Stimulated activated CD4-positive, alpha-beta T cell treated with anti-CD3 and anti-CD28 coated beads, TNF-alpha, amount 100 ng/mL, for 4 hours (primary cell): ENCODE results near the gene GPR176.

ENCODE experiments used
- DNase-seq, 3 experiments: peaks; one replicate each; pipeline ENCODE4 v3.0.0-alpha.2; 2020; ENCODE audit warnings: low read depth in 3 of 3

GPR176 gene

DNA sequence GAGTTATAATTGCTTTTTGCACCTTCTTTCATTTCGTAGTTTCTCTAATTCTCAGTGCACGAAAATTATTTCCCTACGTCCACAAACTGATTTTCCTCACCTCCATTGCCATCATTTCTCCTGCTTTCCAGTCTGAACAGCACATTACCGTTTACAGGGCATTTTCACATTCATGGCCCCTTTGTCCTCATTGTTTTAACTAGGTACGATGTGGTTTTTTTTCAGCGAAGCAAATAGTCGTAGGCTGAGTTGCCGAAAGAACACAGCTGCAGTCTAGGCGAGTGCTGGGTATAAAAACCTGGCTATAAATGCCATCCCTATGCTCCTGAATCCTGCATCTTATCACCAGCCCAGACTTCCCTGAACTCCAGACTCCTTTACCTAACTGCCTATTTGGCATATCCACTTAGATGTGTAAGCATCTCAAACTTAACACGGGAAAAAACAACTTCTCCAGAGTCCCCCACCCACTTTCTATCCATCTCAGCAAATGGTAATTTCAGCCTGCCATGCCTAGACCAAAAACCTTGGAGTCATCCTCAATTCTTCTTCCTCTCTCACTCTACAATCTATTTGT lies 136.7 kb downstream of the GPR176 start:
- DNase-seq: no peak

- DNase-seq: peak; percentile 89 to 93 (median 92)
Observed at GRCh38 chr15:39782441-39783138, 137.5 kb downstream of the GPR176 start, which contains the start of gene FSIP1. Gene FSIP1 (minus strand): TSS chr15:39782841. CDS start chr15:39776524, 6,317 bp downstream.

- DNase-seq: no peak
Observed at GRCh38 chr15:39781967-39782302, 138.1 kb downstream of the GPR176 start.

DNA sequence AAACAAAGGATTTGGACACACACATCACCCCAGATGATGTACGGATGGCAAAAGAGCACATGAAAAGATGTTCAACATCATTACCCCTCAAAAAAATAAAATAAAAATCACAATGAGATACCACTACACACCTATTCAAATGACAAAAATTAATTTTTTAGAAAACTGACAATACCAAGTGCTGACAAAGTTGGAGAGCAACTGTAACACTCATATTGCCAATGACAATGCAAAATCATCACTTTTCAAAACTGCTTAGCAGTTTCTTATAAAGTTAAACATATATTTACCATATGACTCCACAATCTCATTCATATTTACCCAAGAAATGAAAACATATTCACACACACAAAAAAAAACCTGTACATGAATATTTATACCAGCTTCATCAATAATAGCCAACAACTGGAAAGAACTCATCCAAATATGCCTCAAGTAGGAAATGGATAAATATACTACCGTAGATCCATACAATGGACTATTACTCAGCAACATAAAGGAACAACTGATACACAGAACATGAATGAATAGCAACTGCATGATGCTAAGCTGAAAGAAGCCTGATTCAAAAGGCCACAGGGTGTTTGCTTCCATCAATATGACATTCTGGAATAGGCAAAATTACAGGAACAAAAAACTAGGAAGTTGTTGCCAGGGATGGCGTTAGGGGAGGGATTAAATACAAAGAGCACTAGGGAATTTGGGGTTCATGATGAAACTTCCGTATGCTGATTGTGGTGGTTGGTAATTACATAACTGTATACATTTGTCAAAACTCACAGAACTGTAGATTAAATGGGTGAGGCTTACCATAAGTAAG lies 138.7 kb downstream of the GPR176 start:
- no peak for DNase-seq

DNA sequence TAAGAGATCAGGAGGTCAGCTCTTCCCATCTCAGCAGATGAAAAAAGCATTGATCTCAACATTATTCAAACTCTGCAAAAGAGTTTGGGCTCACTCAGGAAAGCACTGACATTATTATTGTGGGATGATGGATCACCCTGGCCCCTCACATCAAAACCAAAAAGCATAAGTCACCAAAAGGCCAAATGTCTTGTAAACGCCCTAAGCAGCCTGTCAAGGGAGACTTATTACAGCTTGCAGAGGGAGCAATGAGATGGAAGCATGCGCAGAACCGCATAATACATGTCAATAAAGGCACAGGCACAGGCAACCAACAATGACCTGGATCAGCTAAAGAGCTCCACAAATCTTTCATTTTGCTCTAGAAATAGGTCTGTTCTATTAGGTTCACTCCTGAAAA lies 142.0 kb downstream of the GPR176 start:
- no peak for DNase-seq

DNA sequence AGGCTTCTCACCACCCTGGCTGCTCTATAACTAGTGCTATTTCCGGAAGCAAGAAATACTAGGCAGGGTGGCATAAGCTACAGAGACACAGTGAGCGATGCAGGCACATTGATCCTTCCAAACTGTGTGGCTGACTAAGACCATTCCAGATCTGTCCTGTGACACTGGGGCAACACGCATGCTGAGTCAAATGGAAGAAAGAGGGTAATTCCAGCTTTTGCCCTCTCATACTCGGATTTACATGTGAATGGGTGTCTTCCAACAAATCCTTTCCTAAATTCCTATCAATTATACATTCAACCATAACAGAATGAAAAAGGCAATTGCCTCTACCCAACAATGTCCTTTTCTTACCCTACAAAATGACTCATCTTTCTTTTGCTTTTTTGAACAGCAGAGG lies 142.6 kb downstream of the GPR176 start:
- DNase-seq: no peak

GRCh38 chr15:39776068-39776467 lies 144.0 kb downstream of the GPR176 start:
- no peak for DNase-seq

DNA sequence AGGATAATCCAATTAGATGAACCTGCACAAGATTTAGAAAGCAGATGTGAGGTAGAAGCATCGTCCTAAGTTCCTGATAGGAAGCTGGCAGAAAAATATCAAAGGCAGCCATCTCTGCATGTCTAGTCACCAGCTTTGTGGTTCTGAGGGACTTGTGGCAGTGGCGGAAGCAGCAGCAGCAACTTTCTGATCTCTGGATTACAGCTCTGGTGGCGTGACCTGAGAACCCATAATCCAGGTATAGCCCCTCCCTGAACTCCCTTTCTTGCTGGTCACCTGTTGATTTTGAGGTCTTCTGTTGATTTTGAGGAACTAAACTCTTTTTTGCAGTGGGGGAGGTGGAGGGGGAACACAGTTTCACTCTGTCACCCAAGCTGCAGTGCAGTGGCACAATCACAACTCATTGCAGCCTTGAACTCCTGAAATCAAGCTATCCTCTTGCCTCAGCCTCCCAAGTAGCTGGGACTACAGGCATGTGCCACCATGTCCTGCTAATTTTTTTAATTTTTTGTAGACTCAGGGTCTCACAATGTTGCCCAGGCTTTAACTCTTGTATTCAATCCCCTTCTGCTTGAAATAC lies 145.3 kb downstream of the GPR176 start:
- peak in 1 of 3 experiments; percentile 5 for DNase-seq

DNA sequence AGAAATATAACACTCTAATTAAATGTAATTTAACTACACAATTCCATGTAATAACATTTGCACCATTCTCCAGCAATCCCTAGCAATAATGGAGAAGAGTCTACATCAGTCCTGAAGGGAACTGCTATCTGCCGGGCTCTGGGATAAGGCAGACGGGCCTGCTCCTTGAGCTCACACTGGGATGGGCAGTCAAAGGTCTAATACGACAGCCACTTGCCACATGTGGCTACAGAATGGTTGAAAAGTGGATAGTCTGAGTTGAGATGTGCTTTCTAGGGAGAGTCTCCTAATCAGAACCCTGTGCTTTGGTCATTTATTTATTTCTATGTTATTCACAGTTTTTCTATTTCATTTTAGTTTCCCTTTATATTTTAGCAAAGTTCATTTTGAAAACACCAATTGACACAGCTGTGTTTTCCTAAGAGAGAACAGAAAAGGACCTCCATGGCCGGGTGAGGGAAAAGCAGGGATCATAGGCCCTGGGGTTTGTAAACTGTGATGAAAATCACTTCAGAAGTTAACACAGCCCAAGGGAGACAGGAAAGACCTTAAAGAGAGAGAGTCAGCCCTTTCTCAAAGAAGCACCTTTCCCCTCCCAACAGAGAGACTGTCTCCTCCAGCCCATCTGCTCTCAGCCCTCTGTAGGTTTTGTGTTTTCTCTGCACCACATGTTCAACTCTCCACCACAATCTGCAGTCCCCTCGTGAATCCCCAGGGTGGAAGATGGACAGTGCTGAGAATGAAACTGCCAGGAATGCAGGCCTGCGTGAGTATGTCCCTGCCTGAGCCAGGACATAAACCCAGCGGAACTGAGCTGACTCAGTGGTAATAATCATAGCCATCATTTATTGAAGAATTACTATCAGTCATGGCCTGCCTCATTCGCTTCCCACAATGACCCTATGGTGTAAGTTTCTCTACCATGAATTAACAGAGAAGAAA lies 149.0 kb downstream of the GPR176 start:
- no peak for DNase-seq

- no peak for DNase-seq
Observed at GRCh38 chr15:39767921-39768320, 152.1 kb downstream of the GPR176 start.

DNA sequence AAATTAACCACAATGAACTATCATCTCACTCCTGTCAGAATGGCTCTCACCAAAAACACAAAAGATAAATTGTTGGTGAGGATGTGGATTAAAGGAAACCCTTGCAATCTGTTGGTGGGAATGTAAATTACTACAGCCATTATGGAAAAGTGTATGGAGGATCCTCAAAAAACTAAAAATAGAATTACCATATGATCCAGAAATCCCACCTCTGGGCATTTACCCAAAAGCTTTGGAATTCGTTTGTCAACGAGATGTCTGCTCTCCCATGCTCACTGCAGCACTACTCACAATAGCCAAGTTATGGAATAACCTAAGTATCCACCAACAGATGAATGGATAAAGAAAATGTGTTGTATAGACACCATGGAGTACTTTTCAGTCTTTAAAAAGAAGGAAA lies 159.1 kb downstream of the GPR176 start:
- DNase-seq: no peak

DNA sequence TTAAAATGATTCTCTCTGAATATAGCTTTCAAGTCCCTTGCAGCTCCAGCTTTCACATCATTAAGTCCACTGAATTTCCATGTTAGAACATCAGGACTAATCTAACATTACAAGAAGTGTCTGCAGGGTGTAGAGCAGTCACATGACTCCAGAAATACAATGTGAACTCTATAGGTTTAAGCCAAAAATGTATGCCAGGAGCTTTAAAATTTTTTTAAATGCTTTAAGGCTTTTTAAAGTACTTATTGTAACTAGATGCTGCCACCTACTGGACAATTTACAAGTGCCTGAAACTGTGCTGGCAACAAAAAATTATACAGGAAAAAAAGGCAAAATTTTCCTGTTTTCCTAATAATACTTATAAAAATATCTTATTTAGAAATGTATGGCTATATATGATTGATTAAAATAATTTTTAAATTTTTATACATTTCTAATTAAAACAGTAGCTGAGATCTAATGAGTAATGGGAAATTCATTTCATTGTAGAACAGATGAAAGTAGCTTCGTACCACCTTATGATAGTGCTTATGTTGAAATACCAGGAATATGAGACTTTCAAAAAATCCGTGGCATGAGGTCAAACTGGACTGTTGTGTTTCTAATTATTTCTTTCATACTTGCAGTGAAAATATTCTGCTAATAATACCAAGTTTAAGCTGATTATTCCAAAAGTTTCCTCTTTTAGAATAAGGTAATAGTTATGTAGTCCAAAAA lies 163.1 kb downstream of the GPR176 start:
- DNase-seq: no peak

GRCh38 chr15:39752991-39753390 lies 167.1 kb downstream of the GPR176 start:
- DNase-seq: no peak

GRCh38 chr15:39752246-39752645 lies 167.8 kb downstream of the GPR176 start:
- DNase-seq: no peak
